Measurements from ENCODE around the gene CASKIN1. TPM values are rescaled to one million over a fixed set of nuclear protein-coding genes. Genes with fewer than 3 reads are reported as not detected.
A peak's percentile ranks its signal among the peaks of the same experiment; 100 is the strongest.

The CASKIN1 gene
- total and polyA plus RNA-seq, 8 donors, result 0.15 to 0.73 (median 0.37) TPM; not detected in 4

DNA sequence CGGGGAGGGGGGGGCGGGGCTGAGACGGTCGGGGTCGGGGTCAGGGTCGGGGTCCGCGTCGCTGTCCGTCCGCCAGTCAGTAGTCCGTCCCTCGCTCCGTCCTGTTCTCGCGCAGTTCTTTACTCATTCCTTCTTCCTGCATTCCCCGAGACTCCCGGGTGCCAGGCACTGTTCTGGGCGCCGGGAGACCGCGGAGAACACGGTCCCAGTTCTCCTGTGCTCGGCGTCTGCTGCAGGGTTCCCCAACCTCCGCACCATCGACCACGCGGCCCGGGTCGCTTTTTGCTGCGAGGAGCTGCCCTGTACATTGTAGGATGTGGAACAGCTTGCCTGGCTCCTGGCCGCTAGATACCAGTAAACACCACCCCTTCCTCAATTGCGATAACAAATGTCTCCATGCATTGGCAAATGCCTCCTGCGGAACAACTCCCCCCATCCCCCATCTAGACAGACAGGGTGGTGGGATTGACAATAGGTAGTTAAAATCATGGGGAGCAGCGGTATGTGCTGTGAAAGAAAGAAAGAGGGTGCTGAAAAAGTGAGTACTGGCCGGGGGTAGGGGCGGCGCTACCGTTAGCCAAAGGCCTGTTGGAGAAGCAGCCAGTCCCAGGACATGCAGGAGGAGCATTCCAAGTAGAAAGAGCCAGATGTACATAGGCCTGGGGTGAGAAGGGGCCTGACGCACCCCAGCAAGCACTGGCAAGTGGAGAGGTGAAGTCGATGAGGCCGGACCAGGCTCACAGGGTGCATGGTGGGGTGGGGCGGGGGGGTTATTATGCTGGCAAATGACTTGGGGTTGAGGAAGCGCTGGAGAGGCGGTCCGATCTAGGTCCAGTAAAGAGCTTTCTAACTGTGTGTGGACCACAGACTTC lies 40.2 kb downstream of the CASKIN1 start:
- Histone ChIP-seq H3K27me3 (no peaks in the 10 kb centered on the region), H3K9me3 (no peaks in the 10 kb centered on the region), H3K36me3 (peaks cover 7 to 12% (median 9%) of the 10 kb centered on the region in 4 donors), H3K4me3 (peak overlapping the region; percentile 66 to 90 (median 83)), H3K27ac (peak overlapping the region; percentile 88 to 97 (median 89)), H3K4me1 (peaks cover 78 to 92% (median 90%) of the 10 kb centered on the region in 4 donors)
- WGBS, 5 donors, result 3 to 6% (median 4%) methylated on average over 32 to 46 of the region's 47 CpGs
- intact Hi-C loops (cut with DNase I; ENCODE audit: low total_unique reads), result no loop called here
- DNase-seq, result peak in 1 of 2 donors; percentile 76
- TF ChIP-seq, protein P1, sequence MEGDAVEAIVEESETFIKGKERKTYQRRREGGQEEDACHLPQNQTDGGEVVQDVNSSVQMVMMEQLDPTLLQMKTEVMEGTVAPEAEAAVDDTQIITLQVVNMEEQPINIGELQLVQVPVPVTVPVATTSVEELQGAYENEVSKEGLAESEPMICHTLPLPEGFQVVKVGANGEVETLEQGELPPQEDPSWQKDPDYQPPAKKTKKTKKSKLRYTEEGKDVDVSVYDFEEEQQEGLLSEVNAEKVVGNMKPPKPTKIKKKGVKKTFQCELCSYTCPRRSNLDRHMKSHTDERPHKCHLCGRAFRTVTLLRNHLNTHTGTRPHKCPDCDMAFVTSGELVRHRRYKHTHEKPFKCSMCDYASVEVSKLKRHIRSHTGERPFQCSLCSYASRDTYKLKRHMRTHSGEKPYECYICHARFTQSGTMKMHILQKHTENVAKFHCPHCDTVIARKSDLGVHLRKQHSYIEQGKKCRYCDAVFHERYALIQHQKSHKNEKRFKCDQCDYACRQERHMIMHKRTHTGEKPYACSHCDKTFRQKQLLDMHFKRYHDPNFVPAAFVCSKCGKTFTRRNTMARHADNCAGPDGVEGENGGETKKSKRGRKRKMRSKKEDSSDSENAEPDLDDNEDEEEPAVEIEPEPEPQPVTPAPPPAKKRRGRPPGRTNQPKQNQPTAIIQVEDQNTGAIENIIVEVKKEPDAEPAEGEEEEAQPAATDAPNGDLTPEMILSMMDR (IDR thresholded peaks at IDR 0.05), result no peak
- TF ChIP-seq POLR2A (IDR thresholded peaks at IDR 0.05) (no peak), POLR2AphosphoS5 (IDR thresholded peaks at IDR 0.05) (no peak), EP300 (IDR thresholded peaks at IDR 0.05) (no peak)

DNA sequence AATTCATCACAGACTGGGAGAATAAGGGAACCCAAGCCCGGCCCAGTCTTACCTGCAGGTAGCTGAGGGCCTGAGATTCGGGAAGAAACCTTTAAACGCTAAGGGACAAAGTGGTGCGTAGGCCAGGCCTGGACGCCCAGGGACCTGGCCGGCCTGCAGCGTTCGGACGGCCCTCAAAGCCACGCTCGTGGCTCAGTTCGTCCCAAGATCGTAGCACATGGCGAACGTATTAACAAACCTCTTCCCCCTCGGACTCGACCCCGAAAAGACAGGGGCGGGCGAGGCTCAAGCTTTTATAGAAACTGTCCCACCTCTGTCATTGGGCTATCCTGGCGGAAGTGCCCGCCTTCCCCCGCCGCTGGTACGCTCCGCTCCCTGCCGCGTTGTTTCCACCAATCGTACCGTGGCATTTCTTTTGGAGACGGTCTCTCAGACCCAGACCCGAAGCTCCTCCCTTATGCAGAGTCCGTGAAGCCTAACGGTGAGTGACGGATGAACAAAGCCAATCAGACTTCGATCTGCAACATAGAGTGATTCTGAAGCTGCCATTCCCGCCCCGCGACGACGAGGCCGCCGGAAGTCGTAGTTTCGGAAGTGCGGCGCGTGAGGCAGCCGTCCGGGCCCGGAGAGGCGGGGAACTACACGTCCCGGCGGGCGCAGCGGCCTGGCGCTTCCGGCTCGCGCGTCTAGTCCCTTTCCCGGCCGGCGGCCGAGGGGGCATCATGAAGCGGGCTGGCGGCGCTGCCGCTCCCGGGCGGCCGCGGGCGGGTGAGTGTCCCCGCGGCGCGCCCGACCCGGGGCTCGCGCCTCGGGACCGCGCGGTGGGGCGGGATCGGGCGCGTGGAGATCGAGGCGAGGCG lies 41.1 kb downstream of the CASKIN1 start, which contains the start of gene TRAF7:
TRAF7 (plus strand) TSS at position 692 of the 860 bp plus-strand sequence. CDS start 8,139 bp downstream, outside the sequence.
- Histone ChIP-seq H3K36me3 (peaks cover 8 to 13% (median 12%) of the 10 kb centered on the region in 4 donors), H3K4me1 (peaks cover 81 to 92% (median 90%) of the 10 kb centered on the region in 4 donors), H3K4me3 (peak within 1 kb of the TSS; percentile 66 to 90 (median 84)), H3K9me3 (no peaks in the 10 kb centered on the region), H3K27me3 (no peaks in the 10 kb centered on the region), H3K27ac (peak within 1 kb of the TSS; percentile 88 to 97 (median 89))
- peak; percentile 98 to 100 for DNase-seq
- intact Hi-C loops (cut with DNase I; ENCODE audit: low total_unique reads), result no loop called here
- TF ChIP-seq POLR2A (IDR thresholded peaks at IDR 0.05) (peak in 2 of 4 donors; percentile 98 to 99), EP300 (IDR thresholded peaks at IDR 0.05) (no peak), POLR2AphosphoS5 (IDR thresholded peaks at IDR 0.05) (peak; percentile 100)
- TF ChIP-seq, protein P1 (IDR thresholded peaks at IDR 0.05), result no peak
- 0 to 1% (median 0%) methylated on average over 31 to 84 of the region's 94 CpGs for WGBS, 5 donors

DNA sequence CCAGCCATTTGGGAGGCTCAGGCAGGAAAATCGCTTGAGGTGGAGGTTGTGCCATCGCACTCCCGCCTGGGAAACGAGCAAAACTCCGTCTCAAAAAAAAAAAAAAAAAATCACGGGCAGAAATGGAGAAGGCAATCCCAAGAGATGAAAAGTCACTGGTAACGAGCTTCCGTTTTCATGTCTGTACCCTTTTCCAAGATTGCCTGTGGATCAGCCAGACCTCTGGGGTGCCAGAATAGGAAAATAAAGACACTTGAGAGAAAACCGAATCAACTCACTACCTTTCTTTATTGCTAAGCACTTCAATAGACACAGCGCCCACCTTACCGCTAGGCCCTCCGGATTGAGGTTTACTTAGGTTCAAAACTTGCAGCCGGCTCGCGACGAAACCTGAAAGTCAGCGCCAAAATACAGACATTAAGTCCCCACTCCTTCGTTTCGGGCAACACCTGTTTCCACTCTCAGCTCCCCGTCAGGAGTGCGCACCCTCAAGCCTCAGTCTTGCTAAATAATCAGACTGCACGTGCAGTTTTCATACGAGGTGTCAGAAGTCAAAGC lies 41.8 kb downstream of the CASKIN1 start:
- H3K27ac ChIP-seq, result peak overlapping the region; percentile 81 to 97 (median 84)
- intact Hi-C loops (cut with DNase I; ENCODE audit: low total_unique reads), result loop anchor here (5.0 kb wide), 1 partner anchor 132 kb away; no protein-coding TSS in a partner anchor

More for the DNA sequence above, 41.8 kb downstream of the CASKIN1 start:
- Histone ChIP-seq H3K4me1 (peaks cover 77 to 92% (median 90%) of the 10 kb centered on the region in 4 donors), H3K9me3 (no peaks in the 10 kb centered on the region), H3K36me3 (peaks cover 8 to 13% (median 12%) of the 10 kb centered on the region in 4 donors), H3K27me3 (no peaks in the 10 kb centered on the region), H3K4me3 (peak overlapping the region; percentile 65 to 90 (median 84))
- 2 to 3% (median 2%) methylated on average over 23 of the region's 23 CpGs for WGBS, 5 donors
- no peak for DNase-seq
- TF ChIP-seq EP300 (IDR thresholded peaks at IDR 0.05) (no peak), POLR2A (IDR thresholded peaks at IDR 0.05) (no peak), POLR2AphosphoS5 (IDR thresholded peaks at IDR 0.05) (no peak)
- TF ChIP-seq, protein P1 (IDR thresholded peaks at IDR 0.05), result no peak

Data from stomach (tissue), 9 donors.